Skin epidermis (tissue), 12 donors: Measurements from ENCODE around the gene C5orf46.

ENCODE experiments used
- H3K27ac ChIP-seq, 21 experiments: fragments of 200-600 bp; sonication (generic) in 11 of 21; one replicate each; pipeline ENCODE4 v1.5.0; 2020; ENCODE audit warnings: mild to moderate bottlenecking in 3 of 21, inconsistent platforms in 2 of 21, moderate library complexity in 2 of 21
- H3K4me3 ChIP-seq, 7 experiments: fragments of 200-600 bp; sonication (generic) in 2 of 7; one replicate each; pipeline ENCODE4 v1.5.0; 2020; ENCODE audit warnings: inconsistent platforms in 2 of 7, mild to moderate bottlenecking in 2 of 7, moderate library complexity in 1 of 7

Gene C5orf46

GRCh38 chr5:147906326-147907095 lies at the start of gene C5orf46:
Gene C5orf46 (minus strand): TSS chr5:147906538. CDS start chr5:147906501, 37 bp downstream.
- Histone ChIP-seq H3K27ac (peak within 1 kb of the TSS in 13 of 21 experiments; percentile 0 to 68 (median 51)), H3K4me3 (peak within 1 kb of the TSS in 2 of 7 experiments; percentile 4 to 20)

- H3K27ac ChIP-seq, result no peak overlapping the region
- H3K4me3 ChIP-seq, result no peak overlapping the region
These were observed 48.6 kb upstream of the C5orf46 start for GRCh38 chr5:147954971-147955370.

GRCh38 chr5:147949711-147950573 lies 43.6 kb upstream of the C5orf46 start:
- Histone ChIP-seq H3K27ac (no peak overlapping the region), H3K4me3 (no peak overlapping the region)

DNA sequence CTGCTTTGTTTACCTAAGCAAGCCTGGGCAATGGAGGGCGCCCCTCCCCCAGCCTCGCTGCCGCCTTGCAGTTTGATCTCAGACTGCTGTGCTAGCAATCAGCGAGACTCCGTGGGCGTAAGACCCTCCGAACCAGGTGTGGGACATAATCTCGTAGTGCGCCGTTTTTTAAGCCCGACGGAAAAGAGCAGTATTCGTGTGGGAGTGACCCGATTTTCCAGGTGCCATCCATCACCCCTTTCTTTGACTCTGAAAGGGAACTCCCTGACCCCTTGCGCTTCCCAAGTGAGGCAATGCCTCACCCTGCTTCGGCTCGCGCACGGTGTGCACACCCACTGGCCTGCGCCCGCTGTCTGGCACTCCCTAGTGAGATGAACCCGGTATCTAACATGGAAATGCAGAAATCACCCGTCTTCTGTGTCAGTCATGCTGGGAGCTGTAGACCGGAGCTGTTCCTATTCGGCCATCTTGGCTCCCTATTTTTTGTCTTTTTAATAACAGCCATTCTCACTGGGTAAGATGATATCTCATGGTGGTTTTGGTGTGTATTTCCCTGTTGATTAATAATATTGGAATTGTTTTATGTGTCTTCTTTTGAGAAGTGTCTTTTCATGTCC lies 40.4 kb upstream of the C5orf46 start:
- Histone ChIP-seq H3K27ac (peak overlapping the region in 1 of 21 experiments; percentile 42), H3K4me3 (peak overlapping the region in 1 of 7 experiments; percentile 20)

DNA sequence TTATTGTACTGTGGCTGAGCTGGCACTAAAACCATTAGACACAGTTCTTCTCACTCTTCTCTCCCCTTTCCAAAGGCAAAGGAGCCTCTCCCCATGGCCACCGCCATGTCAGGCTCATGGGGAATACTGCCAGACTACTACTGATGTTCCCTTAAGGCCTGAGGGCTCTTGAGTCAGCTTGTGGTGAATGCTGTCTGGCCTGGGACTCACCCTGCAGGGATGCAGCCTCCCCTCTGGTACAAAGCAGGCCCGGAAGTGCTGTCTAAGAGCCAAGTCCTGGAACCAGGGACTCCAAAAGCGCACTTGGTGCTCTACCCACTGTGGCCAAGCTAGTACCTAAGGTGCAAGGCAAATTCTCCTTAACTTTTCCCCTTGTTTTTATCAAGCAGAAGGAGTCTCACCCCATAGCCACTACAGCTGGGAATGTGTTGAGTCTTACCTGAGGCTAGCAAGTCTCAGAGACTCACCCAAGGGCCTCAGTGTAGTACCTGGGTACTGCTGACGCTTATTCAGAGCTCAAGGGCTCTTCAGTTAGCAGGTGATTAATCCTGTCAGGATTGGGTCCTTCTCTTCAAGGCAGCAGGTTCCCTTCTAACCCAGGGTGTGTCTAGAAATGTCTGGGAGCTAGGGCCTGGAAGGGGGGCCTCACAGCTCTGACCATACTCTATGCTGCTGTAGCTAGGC lies 33.2 kb upstream of the C5orf46 start:
- H3K27ac ChIP-seq, result no peak overlapping the region
- no peak overlapping the region for H3K4me3 ChIP-seq

- Histone ChIP-seq H3K4me3 (no peak overlapping the region), H3K27ac (no peak overlapping the region)
These were observed 28.7 kb upstream of the C5orf46 start for GRCh38 chr5:147935032-147935431.

- Histone ChIP-seq H3K27ac (no peak overlapping the region), H3K4me3 (no peak overlapping the region)
These were observed 24.4 kb upstream of the C5orf46 start for GRCh38 chr5:147930769-147931168.

- Histone ChIP-seq H3K27ac (no peak overlapping the region), H3K4me3 (no peak overlapping the region)
These were observed 21.6 kb upstream of the C5orf46 start for GRCh38 chr5:147927901-147928300.

- Histone ChIP-seq H3K4me3 (no peak overlapping the region), H3K27ac (no peak overlapping the region)
These were observed 18.7 kb upstream of the C5orf46 start for GRCh38 chr5:147925020-147925419.

GRCh38 chr5:147921136-147921535 lies 14.8 kb upstream of the C5orf46 start:
- no peak overlapping the region for H3K4me3 ChIP-seq

GRCh38 chr5:147920420-147921030 lies 14.2 kb upstream of the C5orf46 start:
- no peak overlapping the region for H3K27ac ChIP-seq
- H3K4me3 ChIP-seq, result no peak overlapping the region

More at GRCh38 chr5:147921136-147921535, 14.8 kb upstream of the C5orf46 start:
- H3K27ac ChIP-seq, result no peak overlapping the region

GRCh38 chr5:147918899-147919298 lies 12.6 kb upstream of the C5orf46 start:
- no peak overlapping the region for H3K4me3 ChIP-seq
- peak overlapping the region in 1 of 21 experiments; percentile 5 for H3K27ac ChIP-seq

DNA sequence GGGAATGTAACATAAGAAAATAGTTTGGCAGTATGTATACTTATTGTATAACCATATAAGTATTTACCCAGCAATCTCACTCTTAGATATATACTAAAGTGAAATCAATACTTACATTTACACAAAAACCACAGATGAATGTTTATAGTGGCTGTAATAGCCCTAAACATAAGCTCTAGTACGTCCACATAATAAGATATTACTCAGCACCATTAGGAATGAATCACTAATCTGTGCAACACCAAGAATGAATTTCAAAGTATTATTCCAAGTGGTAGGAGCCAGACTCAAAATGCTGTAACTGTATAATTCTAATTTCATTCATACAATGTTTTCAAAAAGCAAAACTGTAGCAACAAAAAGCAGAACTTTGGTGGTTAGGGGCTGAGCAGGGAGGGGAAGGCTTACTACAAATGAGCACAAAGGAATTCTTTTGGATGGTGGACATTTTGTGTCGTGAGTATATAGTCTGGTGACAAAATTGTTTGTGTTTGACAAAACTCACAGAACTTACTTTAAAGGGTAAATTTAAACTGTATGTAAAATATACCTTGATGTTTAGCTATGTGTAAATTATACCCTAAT lies 11.9 kb upstream of the C5orf46 start:
- Histone ChIP-seq H3K4me3 (no peak overlapping the region), H3K27ac (peak overlapping the region in 3 of 21 experiments; percentile 5 to 10 (median 10))

GRCh38 chr5:147913786-147914185 lies 7.4 kb upstream of the C5orf46 start:
- no peak overlapping the region for H3K4me3 ChIP-seq
- no peak overlapping the region for H3K27ac ChIP-seq

- H3K4me3 ChIP-seq, result no peak overlapping the region
- no peak overlapping the region for H3K27ac ChIP-seq
These were observed 5.7 kb upstream of the C5orf46 start for GRCh38 chr5:147912011-147912410.

DNA sequence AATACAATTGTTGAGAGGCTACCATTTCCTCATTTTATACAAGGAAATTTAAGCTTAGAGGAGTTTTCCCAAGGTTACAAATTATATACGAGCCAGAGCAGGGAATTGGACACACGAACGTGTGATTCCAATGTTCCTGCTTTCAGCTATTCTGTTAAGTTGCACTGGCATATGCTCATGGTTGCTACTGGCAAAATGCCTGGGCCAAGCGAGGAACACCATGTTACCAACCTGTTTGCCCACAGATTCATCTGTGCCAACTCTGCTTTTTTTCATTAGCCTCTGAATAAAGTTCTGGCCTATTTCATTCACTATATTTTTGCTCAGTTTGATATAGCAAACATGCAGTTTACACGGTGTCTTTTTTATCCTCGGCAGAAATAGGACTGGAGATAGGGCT lies 5.1 kb upstream of the C5orf46 start:
- Histone ChIP-seq H3K4me3 (no peak overlapping the region), H3K27ac (no peak overlapping the region)

DNA sequence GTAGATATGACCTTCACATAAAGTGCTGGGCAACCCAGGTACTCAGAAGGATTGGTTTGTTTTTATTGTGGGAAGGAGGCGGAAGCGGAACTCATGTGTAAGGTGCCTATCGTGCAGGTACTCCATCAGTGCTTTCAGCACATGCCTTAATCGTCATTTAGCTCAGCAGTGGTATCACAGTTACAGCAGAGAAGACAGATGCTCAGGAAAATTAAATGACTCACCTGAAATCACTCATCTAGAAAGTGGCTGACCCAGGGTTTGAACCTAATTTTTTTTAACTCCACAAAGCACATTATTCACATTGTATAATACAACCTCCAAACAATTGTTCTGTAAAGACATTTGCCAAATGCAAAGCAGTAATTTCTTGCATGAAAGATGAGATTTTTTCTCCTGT lies 2.2 kb downstream of the C5orf46 start:
- no peak overlapping the region for H3K4me3 ChIP-seq
- no peak overlapping the region for H3K27ac ChIP-seq

DNA sequence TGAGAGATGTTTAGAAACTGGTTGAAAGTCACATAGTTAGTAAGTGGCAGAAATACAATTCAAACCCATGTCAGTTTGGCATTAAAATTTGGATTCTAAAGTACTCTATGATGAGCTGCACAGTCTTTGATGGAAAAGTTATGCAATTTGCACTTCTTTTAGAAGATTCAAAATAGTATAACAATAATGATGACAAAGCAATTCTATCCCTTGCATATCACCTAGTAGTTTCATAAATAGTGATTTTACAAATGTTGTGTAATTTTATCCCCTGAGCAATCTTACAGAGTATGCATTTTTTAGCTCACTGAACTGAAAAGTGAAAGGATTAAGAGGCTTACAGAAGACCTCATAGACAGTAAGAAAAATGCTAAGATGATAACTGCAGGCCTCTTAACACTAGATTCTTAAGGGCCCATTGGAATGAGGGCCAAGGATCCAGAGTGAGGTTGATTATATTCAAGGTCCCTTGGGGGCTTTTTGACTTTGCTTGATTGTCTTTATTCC lies 3.7 kb downstream of the C5orf46 start:
- Histone ChIP-seq H3K4me3 (no peak overlapping the region), H3K27ac (no peak overlapping the region)

- H3K4me3 ChIP-seq, result no peak overlapping the region
- H3K27ac ChIP-seq, result no peak overlapping the region
These were observed 4.7 kb downstream of the C5orf46 start for GRCh38 chr5:147901599-147902039.
